NCI-H345 treated with DMSO at 0.1 percent for 48 hours (cell line): ENCODE data around the gene ACSS2.

Experiments used
- DNase-seq: peaks from one replicate; lab custom pipeline; 2025; ENCODE audit not compliant: unreplicated experiment; lab: John Stamatoyannopoulos, UW

The ACSS2 gene, protein sequence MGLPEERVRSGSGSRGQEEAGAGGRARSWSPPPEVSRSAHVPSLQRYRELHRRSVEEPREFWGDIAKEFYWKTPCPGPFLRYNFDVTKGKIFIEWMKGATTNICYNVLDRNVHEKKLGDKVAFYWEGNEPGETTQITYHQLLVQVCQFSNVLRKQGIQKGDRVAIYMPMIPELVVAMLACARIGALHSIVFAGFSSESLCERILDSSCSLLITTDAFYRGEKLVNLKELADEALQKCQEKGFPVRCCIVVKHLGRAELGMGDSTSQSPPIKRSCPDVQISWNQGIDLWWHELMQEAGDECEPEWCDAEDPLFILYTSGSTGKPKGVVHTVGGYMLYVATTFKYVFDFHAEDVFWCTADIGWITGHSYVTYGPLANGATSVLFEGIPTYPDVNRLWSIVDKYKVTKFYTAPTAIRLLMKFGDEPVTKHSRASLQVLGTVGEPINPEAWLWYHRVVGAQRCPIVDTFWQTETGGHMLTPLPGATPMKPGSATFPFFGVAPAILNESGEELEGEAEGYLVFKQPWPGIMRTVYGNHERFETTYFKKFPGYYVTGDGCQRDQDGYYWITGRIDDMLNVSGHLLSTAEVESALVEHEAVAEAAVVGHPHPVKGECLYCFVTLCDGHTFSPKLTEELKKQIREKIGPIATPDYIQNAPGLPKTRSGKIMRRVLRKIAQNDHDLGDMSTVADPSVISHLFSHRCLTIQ

DNA sequence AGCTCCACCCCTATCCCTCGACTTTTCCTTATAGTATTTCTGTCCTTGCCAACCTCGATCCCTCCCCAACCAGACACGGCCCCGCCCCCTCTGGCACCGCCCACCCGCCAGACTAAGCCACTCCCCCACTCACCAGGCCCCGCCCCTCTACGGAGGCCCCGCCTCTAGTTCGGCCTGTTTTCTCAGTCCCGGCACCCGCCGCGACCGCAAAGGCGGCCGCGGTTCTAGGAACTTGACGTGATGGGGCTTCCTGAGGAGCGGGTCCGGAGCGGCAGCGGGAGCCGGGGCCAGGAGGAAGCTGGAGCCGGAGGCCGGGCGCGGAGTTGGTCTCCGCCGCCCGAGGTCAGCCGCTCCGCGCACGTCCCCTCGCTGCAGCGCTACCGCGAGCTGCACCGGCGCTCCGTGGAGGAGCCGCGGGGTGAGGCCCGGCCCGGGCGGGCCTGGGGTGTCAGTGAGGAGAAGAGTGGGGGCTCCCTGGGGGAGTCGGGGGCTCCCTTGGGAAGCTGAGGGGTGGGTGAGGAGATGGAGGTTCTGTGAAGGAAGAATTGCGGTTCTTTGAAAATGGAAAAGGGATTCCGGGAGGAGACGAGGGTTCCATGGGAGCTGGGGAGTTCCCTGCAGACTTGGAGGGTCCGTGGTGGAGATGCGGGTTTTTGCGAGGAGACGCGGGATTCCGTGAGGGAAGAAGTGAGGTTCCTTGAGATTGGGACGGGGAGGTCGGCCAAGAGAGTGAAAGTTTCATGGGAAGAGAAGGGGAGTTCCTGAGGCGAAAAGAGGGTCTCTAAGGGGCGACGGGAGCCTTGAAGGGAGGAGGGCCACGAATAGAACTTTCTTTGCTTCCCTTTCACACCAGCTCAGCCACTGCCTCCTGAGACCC, at the start of gene ACSS2:
Gene ACSS2, plus strand, starts transcription at position 207 of the 877 bp plus-strand sequence. Its CDS starts 34 bp downstream, at position 241.
- no peak for DNase-seq

DNA sequence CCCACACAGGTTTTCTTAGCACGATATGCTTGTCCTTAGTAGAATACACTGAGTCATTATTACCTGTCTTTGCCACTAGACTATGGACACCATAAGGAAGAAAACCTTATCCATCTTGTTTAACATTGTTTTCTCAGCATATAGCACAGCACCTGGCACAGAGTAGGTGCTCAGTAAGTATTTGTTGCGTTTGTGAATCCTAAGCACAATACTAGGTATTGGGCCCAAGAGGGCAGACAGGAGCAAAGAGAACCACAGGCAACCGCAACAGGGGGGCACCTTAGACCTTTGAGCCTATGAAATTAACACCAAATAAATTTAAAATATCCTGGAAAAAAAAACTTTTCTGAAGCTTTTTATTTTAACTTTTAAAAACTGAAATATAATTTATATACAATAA, 47.2 kb upstream of the ACSS2 start:
- DNase-seq, result no peak

DNA sequence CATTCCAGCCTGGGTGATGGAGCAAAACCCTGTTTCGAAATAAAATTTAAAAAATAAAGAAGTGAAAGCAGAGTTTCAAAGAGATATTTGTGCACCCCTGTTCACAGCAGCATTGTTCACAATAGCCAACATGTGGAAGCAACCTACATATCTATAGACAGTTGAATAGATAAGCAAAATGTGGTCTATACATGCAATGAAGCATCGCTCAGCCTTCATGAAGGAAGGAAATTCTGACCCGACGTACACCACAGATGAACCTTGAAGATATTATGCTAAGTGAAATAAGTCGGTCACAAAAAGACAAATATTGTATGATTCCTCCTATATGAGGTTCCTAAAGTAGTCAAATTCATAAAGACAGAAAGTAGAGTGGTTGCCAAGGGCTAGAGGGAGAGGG, 44.5 kb upstream of the ACSS2 start:
- DNase-seq, result no peak

DNA sequence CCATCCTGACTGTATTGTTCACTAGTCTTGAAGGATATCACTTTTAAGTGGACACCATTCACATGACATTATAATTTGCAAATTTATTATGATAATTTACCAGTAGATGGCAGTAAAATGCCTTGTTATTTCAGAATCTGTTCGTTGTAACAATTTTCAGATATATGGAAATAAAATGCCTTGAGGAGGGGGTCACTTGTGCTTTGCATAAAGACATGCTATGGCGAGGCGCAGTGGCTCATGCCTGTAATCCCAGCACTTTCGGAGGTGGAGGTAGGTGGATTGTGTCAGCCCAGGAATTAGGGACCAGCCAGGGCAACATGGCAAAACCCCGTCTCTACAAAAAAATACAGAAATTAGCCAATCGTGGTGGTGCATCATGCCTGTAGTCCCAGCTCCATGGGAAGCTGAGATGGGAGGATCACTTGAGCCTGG, 41.9 kb upstream of the ACSS2 start:
- DNase-seq, result peak; percentile 32

DNA sequence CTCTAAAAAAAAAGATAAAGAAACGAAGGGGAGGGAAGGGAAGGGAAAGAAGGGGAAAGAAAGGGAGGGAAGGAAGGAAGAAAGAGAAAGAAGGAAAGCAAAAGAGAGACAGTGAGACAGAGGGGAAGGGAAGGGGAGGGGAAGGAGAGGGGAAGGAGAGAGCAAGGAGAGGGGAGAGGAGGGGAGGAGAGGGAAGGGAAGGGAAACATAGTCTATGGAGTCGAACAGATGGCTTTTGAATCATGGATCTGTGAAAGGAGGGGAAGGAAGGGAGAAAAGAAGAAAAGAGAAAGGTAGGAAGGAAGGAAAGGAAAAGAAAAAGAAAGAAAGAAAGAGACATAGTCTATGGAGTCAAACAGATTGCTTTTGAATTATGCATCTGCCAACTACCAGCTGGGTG, 34.3 kb upstream of the ACSS2 start:
- no peak for DNase-seq

DNA sequence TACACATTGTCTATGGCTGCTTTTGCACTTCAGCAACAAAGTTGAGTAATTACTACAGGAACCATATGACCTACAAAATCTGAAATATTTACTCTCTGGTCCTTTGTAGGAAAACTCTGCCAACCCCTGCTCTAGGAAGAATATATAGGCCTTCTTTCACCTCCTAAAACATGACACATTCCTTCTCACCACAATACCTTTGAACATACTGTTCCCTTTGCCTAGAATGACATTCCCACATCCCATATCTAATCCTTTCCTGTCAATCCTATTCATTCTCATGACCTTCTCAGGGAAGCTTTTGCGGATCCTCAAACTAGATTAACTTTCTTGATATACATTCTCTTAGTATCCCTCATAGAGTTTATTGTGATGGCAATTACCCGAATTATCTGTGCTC, 33.0 kb upstream of the ACSS2 start:
- no peak for DNase-seq

DNA sequence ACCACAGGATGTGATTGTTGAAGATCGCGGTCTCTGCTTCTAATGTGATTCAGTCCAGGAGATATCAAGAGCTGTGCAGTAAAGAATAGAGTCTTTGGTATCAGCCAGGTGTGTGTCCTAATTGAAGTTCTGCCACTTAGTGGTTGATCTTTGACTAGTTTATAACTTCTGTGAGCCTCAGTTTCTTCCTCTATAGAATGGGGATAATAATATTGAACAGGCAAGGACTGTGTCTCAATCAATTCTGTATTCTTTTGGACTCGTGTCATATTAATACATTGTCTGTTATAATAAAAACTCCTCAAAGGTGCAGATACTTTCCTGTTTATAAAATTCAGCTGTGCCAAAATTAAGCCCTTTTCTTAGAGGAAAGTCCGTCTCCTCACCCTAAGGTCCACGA, 27.8 kb upstream of the ACSS2 start:
- DNase-seq, result no peak

DNA sequence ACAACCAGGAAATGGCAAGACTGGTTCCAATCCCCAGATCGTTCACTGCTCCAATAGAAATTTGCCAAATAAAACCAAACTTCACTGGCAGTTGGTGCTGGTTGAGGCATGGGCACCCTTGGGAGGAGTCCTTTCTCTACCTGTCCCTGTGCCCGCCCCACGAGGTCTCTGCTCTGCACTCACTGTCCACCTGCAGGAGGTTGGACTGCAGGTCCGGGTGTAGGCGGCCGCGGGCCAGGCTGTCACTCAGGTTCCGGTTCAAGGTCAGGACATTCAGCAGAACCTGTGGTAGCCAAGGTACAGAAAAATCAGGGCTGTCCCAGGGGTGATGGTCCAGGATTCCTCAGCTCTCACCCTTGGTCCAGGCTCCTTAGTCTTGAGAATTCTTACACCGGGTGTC, 26.6 kb upstream of the ACSS2 start:
- DNase-seq, result no peak

DNA sequence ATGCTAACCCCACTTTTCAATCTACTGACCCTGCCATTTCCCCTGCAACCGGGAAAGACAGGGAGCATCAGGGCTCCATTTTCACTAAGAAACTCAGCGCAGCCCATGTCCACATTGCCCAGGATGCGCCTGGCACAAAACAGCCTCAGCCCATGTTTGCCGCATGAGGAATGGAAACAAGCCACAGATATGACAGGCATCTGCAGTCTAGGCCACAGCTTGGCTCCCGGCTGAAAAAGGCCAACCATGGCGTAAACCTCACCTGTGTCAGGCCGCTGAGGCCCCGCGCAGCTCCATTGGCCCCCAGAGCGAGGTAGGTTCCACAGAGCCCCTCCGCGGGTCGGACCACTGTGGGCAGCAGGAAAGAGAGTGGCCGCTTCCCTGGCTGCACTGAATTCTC, 25.4 kb upstream of the ACSS2 start:
- DNase-seq, result no peak

DNA sequence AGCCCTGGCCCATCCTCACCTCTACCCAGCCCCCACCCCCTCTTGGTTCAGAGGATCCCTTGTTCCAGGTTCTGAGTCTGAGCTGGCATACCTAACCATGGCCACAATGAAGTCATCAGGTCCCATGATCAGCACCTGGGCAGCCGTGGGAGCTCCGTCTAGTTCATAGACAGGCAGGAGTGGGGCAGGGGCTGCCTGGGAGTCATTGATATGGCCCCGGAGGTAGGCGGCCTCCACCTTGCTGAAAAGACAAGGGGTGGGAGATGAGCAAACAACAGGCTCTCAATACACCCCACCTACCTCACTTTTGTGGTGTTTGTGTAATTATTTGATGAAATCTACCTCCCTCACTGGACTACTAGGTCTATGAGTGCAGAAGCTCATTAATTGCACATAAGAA, 24.1 kb upstream of the ACSS2 start:
- DNase-seq, result no peak

DNA sequence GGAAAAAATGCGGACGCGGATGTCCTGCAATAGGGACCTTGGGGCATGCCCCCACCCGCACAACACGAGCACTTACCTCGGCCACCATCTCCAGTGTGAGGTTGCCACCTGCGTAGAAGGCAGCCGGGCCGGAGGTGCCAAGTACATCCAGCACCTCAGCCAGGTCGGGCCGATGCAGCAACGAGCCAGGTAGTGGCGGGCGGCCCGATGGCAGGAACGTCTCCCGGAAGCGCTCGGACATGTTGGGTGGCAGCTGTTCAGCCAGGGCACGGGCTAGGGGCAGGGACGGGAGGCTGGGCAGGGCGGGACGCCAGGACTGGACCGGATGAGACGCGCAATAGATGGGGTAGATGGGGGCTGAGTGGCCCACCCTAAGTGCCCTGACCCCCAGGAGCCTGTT, 17.0 kb upstream of the ACSS2 start:
- no peak for DNase-seq

DNA sequence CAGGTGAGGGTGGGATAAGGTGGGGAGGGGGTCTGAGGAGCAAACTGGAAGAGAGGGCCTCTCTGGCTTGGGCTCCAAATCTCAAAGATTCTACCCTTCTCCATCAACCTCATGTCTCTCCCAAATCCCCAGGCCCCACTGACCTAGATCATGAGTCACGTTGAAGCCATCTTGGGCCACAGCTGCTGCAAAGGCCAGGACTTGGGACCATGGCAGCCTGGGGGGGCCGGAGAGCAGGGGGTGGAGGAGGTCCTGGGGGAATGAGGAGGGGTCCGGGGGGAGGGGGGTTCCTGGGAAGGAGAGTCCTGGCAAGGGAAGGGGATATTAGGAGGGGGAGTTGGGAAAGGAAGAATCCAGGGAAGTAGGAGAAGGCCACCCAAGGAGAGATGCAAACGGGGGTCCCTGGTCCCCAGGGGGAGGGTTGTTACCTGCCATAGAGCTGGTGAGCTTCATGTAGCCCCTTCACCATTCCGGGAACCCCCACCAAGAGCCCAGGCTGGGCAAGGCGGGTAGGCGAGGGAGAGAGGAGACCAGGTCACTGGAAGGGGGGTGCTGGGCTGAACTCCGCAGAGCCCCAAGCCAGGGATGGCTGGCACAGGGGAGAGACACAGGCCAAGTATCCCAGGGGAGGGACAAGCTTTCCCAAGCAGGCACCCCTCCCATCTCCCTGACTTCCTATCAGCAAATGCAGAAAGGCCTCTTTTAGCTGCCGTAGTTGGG, 16.4 kb upstream of the ACSS2 start:
- no peak for DNase-seq

DNA sequence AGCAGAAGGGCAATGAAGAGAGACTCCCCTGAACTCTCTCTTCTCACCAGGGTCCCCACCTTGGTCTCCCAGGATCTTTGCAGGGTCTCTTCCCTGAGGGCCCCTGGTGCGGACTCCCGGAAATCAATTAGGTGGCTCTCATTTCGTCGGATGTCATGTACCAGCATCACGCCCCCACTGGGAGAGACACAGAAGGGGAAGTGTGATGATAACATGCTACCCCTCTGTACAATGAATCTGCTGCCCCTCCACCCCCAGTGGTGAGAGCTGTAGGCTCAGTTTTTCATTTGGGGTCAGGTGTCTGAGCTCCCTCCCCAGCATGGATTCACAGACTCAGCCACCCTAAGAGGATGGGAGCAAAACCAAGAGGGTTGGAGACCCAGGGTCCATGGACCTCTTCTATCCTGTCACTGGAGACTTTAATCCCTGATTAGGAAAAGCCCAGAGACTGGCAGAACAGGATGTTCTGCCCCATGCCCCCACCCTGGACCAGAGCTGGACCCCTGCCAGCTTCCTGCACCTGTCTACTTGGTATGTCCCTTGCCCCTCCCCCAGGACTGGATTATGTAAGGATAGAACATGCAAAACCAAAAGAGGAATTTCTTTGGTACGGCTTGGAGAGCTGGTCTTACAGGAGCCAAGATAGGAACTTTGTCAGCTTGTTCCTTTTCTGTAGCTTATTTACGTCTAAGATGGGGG, 14.9 kb upstream of the ACSS2 start:
- DNase-seq, result no peak

DNA sequence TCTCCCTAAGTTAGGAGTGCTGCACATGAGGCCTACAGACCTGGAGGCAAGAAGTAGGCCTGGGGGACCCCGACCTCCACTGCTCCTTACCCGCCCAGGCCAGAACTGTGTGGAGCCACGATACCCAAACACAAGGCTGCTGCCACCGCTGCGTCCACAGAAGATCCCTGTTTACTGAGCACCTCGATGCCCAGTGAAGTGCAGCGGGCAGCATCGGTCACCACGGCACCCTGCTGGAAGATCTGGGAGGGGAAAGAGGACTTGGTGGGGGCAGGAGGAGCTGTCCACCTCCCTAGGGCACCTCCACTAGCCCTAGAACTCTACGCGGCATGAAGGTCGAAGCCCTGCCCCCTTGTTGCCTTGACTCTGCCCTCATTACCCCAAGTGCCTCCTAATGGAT, 13.7 kb upstream of the ACSS2 start:
- no peak for DNase-seq

DNA sequence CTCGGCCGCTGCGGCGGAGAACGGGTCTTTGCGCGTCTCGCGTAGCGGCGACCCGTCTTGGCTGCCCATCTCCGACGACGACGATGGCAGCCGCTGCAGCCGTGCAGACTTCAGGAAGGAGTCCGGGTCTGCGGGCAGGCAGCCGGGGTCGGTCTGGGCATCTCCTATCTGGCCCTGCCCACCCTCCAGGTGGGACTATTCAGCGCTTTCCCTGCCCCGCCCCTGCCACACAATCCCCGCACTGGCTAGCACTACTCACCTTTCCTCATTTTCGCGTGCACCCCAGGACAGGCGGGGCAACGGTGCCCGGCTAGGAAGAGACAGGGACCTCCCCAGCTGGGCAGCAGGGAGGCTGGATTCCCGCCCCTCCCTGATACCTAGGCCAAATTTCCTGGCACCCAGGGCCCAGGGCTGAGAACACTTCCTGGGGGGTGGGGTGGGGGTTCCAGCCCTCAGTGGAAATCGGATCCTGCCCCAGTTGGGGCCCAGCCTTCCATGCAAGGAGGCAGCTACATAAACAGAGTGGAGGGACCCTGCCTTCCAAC, 12.9 kb upstream of the ACSS2 start:
- DNase-seq, result no peak

DNA sequence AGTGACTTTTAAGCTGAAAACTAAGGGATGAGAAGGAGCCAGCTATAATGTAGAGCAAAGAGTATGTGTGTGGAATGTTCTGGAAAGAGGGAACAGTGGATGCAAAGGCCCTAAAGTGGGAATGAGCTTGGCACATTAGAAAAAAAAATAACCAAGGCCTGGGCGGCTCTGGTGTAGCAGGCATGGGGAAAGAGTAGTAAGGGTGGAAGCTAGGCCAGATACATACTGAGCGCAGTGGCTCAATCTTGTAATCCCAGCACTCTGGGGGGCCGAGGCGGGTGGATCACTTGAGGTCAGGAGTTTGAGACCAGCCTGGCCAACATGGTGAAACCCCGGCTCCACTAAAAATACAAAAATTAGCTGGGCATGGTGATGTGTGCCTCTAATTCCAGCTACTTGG, 12.2 kb upstream of the ACSS2 start:
- no peak for DNase-seq

DNA sequence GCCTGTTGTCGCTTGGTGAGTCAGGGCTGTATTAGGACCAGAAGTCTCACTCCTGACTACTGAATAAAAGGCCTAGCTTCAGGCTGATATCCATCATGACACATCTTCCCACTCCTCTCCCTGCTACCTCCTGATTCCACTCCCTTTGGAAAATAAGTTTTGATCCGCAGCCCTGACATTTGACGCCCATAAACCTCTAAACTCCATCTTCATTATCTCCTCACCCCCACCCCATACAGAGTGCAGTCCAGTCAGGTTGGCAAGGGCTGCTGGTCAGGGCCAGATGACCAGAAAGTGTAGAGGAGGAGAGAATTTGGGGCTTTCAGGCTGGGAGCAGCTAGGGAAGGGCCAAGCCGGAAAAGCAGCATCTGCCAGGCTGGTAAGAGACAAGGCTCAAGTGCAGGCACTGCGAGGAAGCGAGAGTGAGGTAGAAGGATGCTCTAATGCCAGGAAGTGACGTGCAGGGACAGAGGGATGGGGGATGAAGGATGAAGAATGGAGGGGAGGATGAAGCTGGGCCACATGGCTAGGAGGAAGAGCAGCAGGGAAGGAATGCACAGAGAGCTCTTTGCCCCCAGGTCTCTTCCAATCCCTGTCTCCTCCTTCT, 5.0 kb upstream of the ACSS2 start:
- no peak for DNase-seq

DNA sequence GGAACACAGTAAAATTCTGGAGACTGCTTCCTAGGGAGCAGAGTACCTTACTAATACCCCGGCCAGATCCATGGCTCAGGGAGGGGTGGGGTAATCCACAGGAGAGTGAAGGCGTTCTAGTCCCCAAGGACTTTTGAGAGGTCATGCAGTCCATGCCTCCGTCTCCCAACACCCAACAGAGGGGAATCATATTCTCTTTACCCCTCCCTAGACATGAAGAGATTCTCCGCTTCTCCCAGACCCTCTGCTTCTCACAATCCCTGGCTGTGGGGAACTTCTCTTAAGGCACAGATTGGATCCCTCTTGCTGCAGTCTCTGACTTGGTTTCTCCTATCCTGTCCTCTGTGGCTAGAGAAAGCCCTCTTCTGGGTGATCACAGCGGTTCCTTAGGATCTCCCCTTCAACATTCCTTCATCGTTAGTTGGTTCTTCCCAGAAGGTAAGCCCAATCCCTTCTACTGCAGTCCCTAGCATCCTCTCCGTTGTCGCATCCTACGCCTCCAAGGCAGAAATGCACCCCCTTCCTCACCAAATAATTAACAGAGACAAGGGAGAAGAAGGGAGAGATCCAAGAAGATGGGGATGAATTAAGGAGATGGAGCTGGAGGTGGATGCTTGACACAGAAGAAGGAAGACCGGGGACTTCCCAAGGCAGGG, 4.3 kb upstream of the ACSS2 start:
- no peak for DNase-seq

DNA sequence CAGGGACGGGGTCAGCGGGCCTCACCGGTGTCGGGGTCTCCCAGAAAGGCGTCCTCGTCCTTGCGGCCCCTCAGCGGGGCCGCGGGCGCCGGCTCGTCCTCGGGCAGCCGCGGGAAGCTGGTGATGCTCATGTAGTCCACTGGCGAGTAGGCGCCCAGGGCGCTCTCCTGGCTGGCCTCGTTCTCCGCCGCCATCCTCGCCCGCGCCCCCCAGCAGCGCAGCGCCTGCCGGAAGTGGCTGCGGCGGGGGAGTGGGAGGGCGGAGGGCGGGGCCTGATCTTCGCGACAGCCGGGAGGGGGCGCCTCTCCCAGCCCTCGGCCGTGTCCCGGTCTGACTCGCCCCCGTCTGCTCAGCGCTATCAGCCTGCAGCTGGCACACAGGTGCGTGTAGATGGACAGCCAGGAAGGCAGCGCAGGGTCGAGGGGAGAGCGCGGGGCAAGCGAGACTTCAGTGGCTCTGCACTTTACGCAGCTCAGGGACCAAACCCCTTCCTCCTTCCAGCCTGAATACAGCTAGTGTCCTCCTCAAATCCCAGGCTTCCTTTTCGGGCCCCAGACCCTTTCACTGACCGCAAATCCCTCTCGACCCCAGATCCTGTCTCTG, 3.7 kb upstream of the ACSS2 start, which contains the start of gene GGT7:
Gene GGT7, minus strand, starts transcription at position 235 of the 603 bp plus-strand sequence. Its CDS starts 41 bp downstream, at position 194.
- peak; percentile 87 for DNase-seq
